WERI-Rb-1 (cell line): ENCODE data around the gene IL17RA.

Experiments
- DNase-seq: peaks from one replicate; pipeline ENCODE4 v3.0.0-alpha.2; 2020
- H3K27ac ChIP-seq: fragments of 250-450 bp; sonication (Bioruptor Pico); 2 replicates; pipeline ENCODE4 v1.5.1; 2020; ENCODE audit warnings: mild to moderate bottlenecking, moderate library complexity
- H3K27me3 ChIP-seq: fragments of 250-450 bp; sonication (Bioruptor Pico); 2 replicates; pipeline ENCODE4 v1.5.1; 2021; ENCODE audit warnings: mild to moderate bottlenecking, low read depth, moderate library complexity; ENCODE audit not compliant: insufficient read depth, severe bottlenecking
- H3K36me3 ChIP-seq: fragments of 250-450 bp; sonication (Bioruptor Pico); 2 replicates; pipeline ENCODE4 v1.5.1; 2020; ENCODE audit warnings: mild to moderate bottlenecking, moderate library complexity
- H3K4me3 ChIP-seq: 2 replicates; pipeline ENCODE4 v1.5.1; 2011; ENCODE audit warnings: low read depth, mild to moderate bottlenecking, control low read depth, low read length
- H3K9me3 ChIP-seq: fragments of 250-450 bp; sonication (Bioruptor Pico); 2 replicates; pipeline ENCODE4 v1.5.1; 2021; ENCODE audit warnings: mild to moderate bottlenecking, moderate library complexity; ENCODE audit not compliant: severe bottlenecking
- TF ChIP-seq, protein P1 (sequence below): IDR thresholded peaks from 2 replicates; pipeline ENCODE4 v1.5.1; 2011; ENCODE audit warnings: low read depth, mild to moderate bottlenecking, control low read depth, inconsistent platforms, low read length

Gene IL17RA

DNA sequence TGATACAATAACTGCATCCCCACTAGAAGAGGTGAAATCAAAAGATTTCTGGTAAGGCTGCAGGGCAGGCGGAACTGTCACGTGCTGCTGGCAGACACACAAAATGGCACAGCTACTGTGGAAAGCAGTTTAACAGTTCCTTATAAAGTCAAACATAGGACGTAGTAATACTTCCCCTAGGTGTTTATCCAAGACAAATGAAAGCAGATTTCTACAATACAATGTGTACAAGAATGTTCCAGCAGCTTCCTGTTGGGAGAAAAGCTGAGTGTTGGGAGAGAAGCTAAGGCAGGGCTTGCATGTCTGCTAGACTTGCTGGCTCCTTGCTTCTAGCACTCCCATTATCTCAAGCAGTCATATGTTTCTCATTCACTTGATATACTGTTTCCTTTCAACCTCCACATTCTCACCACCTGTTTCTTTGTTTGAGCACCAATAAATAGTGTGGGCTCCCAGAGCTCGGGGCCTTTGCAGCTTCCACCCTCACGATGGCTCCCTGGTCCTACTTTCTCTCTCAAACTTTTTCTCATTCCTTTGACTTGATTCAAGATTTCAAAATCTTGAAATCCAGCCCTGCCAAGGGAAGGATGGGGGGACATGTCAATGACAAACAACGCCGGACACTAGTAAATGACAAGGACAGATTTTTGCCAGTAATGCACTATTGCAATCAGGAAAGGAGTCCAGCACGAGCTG is 21.2 kb upstream of the IL17RA start:
- Histone ChIP-seq H3K27me3 (peaks cover 33% of the 10 kb centered on the region), H3K27ac (no peak overlapping the region), H3K4me3 (no peak overlapping the region), H3K36me3 (no peaks in the 10 kb centered on the region), H3K9me3 (no peaks in the 10 kb centered on the region)
- TF ChIP-seq, protein P1, sequence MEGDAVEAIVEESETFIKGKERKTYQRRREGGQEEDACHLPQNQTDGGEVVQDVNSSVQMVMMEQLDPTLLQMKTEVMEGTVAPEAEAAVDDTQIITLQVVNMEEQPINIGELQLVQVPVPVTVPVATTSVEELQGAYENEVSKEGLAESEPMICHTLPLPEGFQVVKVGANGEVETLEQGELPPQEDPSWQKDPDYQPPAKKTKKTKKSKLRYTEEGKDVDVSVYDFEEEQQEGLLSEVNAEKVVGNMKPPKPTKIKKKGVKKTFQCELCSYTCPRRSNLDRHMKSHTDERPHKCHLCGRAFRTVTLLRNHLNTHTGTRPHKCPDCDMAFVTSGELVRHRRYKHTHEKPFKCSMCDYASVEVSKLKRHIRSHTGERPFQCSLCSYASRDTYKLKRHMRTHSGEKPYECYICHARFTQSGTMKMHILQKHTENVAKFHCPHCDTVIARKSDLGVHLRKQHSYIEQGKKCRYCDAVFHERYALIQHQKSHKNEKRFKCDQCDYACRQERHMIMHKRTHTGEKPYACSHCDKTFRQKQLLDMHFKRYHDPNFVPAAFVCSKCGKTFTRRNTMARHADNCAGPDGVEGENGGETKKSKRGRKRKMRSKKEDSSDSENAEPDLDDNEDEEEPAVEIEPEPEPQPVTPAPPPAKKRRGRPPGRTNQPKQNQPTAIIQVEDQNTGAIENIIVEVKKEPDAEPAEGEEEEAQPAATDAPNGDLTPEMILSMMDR, result no peak
- no peak for DNase-seq

DNA sequence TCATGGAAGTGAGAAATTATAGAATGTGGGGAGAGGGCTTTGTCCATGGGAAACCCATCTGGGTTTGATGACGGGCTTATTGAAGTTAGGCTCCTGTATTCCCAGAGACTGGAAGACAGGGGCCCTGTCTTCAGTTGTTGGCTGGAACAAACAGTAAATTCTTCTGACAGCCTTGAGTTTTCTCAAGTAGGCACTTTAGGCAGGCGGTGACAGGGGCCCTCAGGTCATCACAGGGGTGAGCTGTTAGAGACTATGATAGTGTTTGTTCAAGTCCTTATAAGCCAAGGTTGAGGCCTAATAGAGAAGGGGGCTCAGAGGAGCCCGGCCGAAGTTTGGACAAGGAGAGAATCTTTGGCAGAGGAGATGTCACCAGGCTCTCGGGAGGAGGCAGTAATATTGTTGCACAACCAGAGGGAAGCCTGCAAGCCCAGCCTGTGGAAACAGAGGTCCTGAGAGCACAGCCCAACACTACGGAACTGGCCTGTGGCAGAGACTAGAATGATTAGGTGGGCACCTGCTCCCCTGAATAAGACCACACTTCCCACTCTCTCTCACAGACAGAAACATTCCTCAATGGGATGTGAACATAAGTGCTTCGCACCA is 20.2 kb upstream of the IL17RA start:
- Histone ChIP-seq H3K36me3 (no peaks in the 10 kb centered on the region), H3K27me3 (peaks cover 33% of the 10 kb centered on the region), H3K27ac (no peak overlapping the region), H3K9me3 (no peaks in the 10 kb centered on the region), H3K4me3 (no peak overlapping the region)
- TF ChIP-seq, protein P1, result no peak
- DNase-seq, result no peak

DNA sequence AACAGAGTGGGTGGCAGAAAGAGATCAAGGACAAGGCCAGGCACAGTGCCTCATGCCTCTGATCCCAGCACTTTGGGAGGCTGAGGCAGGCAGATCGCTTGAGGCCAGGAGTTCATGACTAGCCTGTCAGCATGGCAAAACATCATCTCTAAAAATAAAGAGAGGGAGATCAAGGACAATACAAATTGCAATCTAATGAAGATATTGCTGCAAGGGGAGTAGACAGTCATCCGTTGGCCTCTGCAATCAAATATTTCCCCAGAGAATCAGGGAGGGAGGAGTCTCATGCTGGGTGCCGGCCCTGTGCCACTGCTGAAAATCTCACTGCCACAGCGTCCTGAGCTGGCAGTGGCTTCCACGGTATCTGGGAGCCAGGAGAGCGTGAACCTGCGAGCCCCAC is 19.4 kb upstream of the IL17RA start:
- TF ChIP-seq, protein P1, result no peak
- H3K4me3 ChIP-seq, result no peak overlapping the region

DNA sequence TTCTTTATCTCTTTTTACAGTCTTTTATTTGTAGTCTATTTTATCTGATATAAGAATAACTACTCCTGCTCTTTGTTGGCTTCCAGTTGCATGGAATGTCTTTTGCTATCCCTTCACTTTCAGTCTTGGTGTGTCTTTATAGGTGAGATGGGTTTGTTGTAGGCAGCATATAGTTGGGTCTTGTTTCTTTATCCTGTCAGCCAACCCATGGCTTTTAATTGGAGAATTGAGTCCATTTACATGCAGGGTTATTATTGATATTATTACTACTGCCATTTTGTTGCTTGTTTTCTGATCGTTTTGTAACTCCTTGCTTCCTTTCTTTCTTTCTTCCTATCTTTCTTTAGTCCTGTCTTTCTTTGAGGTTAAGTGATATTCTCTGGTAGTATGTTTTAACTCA is 11.9 kb upstream of the IL17RA start:
- H3K9me3 ChIP-seq, result no peaks in the 10 kb centered on the region
- peaks cover 9% of the 10 kb centered on the region for H3K27me3 ChIP-seq
- no peaks in the 10 kb centered on the region for H3K36me3 ChIP-seq
- H3K4me3 ChIP-seq, result no peak overlapping the region
- H3K27ac ChIP-seq, result no peak overlapping the region
- no peak for DNase-seq
- TF ChIP-seq, protein P1, result no peak

More for the DNA sequence above, 19.4 kb upstream of the IL17RA start:
- H3K9me3 ChIP-seq, result no peaks in the 10 kb centered on the region
- peaks cover 24% of the 10 kb centered on the region for H3K27me3 ChIP-seq
- no peak overlapping the region for H3K27ac ChIP-seq
- no peak for DNase-seq
- no peaks in the 10 kb centered on the region for H3K36me3 ChIP-seq

DNA sequence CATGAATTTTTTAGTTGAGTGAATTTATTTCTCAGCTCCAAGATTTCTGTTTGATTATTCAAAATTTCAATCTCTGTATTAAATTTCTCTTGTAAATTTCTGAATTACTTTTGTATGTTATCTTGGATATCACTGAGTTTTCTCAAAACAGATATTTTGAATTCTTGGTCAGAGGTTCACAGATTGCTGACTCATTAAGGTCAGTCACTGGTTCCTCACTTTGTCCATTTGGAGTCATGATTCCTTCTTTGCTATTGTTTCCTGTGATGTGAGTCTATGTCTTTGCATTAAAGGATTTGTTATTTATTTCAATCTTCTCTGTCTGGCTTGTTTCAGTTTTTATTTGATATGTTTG is 10.2 kb upstream of the IL17RA start:
- TF ChIP-seq, protein P1, result no peak
- Histone ChIP-seq H3K27ac (no peak overlapping the region), H3K4me3 (no peak overlapping the region), H3K27me3 (peaks cover 5% of the 10 kb centered on the region), H3K9me3 (no peaks in the 10 kb centered on the region), H3K36me3 (no peaks in the 10 kb centered on the region)
- no peak for DNase-seq

DNA sequence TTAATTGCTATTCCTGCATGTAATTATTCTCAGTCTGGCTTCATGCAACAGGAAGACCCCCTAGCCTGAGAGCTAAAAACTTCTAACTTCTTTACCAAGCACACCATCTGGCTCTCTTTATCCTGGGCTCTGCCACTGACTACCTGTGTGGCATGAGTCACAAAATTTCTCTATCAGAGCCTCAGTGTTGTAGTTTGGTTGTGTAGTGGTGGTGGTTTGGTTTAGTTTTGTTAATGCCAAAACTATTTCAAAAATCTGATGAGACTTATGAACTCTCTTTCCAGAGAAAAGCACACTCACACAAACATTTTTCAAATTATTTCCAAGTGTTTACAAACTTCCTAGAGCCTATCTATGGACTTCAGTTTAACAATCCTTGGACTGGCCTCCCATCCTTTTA is 7.5 kb upstream of the IL17RA start:
- TF ChIP-seq, protein P1, result no peak
- H3K27me3 ChIP-seq, result peaks cover 5% of the 10 kb centered on the region
- H3K27ac ChIP-seq, result no peak overlapping the region
- H3K9me3 ChIP-seq, result no peaks in the 10 kb centered on the region
- DNase-seq, result no peak
- H3K36me3 ChIP-seq, result no peaks in the 10 kb centered on the region
- no peak overlapping the region for H3K4me3 ChIP-seq
